Fibroblast of mammary gland (primary cell): ENCODE measurements around the gene MAP4K2.

Source experiments
- DNase-seq: peaks from one replicate; pipeline ENCODE4 v3.0.0-alpha.2; 2010; ENCODE audit warnings: low read depth
- H3K4me3 ChIP-seq: 2 replicates; pipeline ENCODE4 v1.5.1; 2011; ENCODE audit warnings: low read depth, mild to moderate bottlenecking, low read length, moderate library complexity; ENCODE audit not compliant: control insufficient read depth
- CTCF ChIP-seq: conservative IDR thresholded peaks from 2 replicates; pipeline ENCODE4 v1.5.1; 2011; ENCODE audit warnings: low read depth, low read length, inconsistent platforms; ENCODE audit not compliant: control insufficient read depth, insufficient read depth

MAP4K2 gene

GRCh38 chr11:64836448-64837072 lies 33.5 kb upstream of the MAP4K2 start:
- no peak for TF ChIP-seq CTCF
- no peak for DNase-seq
- H3K4me3 ChIP-seq, result no peak overlapping the region

GRCh38 chr11:64835616-64836447 lies 32.8 kb upstream of the MAP4K2 start:
- TF ChIP-seq CTCF, result no peak
- no peak for DNase-seq
- no peak overlapping the region for H3K4me3 ChIP-seq

DNA sequence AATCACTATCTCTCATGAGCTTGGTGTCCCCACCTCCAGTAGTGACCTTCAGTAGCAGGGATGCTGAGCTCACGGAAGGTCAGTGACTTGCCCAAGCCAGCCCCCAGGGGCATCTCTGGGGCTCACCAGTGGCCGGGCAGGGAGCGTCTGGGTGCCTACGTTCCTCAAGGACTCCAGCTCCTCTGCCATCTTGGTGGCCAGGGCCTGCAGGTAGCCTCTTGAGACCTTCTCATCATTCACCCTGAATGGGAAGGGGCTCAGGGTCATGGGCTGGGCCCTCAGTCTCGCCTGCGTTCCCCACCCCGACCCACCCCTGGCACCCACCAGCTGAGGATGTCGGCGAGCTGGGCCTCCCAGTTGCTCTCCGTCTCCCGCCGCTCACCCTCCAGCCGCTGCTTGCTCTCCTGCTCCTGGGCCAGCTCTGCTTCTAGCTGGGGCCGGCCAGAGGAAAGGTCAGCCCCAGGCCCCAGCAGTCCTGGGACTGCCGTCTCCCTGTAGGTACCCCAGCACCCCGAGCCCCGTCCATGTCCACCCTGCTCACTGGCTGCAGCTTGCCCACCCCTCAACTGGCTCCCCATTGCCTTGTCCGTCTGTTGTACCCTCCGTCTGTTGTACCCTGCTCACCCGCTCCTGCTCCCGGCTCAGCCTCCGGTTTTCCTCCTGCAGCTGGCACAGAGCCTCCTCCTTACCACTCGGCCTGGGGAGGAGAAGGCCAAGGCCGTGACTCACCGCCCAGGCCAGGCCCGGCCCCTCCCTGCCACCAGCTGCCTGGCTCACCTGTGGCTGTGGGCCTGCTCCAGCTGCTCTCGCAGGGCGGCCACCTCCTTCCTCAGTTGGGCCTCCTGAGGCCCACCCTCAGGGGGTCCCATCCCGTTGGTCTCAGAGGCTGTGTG lies 32.0 kb upstream of the MAP4K2 start:
- no peak for DNase-seq
- H3K4me3 ChIP-seq, result no peak overlapping the region
- no peak for TF ChIP-seq CTCF

DNA sequence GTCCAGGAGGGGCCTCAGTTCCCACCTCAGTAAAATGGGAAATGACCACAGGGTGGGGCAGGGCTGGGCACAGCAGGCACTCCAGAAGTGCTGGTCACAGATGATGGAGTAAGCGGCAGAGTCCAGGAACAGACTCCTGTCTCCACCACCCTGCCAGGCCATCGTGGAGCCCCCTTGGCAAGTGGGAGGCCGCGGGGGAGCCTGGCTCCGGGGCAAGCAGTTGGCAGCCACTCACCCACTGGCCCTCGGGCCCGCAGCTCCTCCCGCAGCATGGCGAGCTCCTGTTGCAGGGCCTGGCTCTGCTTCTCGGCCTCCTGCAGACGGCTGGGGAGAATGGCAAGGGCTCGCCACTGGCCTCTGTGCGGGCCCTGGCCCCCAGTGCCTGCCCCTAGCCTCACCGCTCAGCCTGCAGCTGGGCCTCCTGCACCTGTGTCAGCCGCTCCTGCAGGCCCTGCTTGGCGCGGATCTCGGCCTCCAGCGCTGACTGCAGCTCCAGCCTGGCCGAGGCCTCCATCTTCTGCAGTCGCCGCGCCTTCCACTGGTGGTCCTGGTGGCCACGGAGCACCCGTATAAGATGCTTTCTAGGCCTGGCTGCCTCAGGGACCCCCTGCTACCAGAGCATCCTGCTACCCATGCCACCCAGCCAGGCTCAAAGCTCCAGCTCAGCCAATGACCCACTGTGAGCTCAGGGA lies 31.2 kb upstream of the MAP4K2 start:
- no peak overlapping the region for H3K4me3 ChIP-seq
- TF ChIP-seq CTCF, result no peak
- no peak for DNase-seq

DNA sequence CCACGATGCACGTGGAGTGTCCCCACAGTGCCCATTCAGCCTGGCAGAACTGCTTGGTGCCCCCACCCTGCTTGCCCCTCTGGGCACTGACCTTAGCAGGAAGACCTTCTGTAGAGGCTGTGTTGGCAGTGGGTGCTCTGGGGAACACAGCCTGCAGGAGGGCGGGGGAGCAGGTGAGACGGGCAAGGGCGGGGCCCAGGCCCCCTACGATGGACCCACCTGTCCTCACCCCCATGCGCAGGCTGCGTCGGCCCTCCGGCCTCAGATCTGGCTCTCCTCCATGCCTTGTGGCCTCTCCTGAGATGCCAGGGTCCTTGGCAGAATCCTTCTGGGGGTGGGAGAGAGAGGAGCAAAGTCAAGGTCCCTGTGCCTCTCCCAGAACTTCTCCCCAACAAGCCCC lies 30.5 kb upstream of the MAP4K2 start:
- no peak for DNase-seq
- no peak overlapping the region for H3K4me3 ChIP-seq
- no peak for TF ChIP-seq CTCF

GRCh38 chr11:64833198-64833502 lies 30.1 kb upstream of the MAP4K2 start:
- no peak for DNase-seq
- no peak overlapping the region for H3K4me3 ChIP-seq
- TF ChIP-seq CTCF, result no peak
